GM21576 (cell line): ENCODE results near the gene ACAP1.
"Not testable (repeated sequence)": the region's sequence is repeated elsewhere in the genome, so short reads cannot be mapped to it uniquely, and the experiment has no call there.

ENCODE experiments used
- ATAC-seq: cut with Tn5 transposase; IDR thresholded peaks from one replicate; pipeline ENCODE4 v1.9.1; 2021; ENCODE audit warnings: mild to moderate bottlenecking, moderate library complexity; ENCODE audit not compliant: unreplicated experiment

Gene ACAP1

DNA sequence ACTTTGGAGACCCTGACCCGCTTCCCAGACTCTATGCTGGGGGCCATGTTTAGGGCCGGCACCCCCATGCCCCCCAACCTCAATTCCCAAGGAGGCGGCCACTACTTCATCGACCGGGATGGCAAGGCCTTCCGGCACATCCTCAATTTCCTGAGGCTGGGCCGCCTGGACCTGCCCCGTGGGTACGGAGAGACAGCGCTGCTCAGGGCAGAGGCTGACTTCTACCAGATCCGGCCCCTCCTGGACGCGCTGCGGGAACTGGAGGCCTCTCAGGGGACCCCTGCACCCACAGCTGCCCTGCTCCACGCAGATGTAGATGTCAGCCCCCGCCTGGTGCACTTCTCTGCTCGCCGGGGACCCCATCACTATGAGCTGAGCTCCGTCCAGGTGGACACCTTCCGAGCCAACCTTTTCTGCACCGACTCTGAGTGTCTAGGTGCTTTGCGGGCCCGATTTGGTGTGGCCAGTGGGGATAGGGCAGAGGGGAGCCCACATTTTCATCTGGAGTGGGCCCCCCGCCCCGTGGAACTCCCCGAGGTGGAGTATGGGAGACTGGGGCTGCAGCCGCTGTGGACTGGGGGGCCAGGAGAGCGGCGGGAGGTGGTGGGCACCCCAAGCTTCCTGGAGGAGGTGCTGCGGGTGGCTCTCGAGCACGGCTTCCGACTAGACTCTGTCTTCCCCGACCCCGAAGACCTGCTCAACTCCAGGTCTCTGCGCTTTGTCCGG lies 16.7 kb downstream of the ACAP1 start:
- ATAC-seq = no peak

DNA sequence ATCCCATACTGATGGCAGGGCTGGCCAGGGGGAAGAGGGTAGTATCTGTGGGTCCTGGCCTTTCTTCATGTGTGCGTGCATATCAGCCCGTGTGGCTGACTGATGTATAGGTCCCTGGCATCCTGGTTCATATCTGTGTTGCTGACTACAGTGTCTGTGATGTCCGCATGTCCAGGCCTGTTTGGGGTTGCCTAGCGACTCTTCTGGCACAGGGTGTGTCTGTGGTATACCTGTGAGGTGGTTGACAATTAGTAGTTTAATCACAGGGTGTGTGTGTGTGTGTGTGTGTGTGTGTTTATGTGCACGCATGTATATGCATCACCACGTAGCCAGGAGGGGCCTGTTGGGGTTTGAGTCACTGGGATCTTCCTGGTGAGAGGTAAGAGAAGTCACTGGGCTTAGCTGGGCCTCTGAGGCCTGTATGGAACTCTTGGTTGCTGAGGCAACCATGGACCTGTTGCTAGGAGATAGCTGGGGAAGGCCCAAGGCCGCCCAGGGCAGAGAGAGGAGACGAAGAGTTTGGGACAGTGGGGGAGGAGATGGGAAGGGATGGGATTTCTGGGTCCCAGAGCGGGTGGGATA lies 18.0 kb downstream of the ACAP1 start:
- ATAC-seq = no peak

DNA sequence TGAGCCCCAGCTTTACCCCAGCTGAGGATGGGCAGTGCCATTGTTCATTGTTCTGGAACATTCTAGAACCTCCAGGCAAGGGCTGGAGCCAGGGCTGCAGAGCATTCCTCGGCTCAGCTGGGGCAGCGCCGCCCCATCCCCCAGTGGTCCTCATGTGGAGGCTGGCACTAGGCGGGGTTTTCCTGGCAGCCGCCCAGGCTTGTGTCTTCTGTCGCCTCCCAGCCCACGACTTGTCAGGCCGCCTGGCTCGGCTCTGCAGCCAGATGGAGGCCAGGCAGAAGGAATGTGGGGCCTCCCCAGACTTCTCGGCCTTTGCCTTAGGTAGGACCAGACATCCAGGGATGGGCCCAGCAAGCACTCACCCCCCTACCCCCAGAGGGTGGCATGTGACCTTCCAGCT lies 18.7 kb downstream of the ACAP1 start, which contains the start of gene TMEM95:
TMEM95 (plus strand) TSS at position 104 of the 400 bp plus-strand sequence; CDS start at position 153, 49 bp downstream.
- ATAC-seq = no peak

DNA sequence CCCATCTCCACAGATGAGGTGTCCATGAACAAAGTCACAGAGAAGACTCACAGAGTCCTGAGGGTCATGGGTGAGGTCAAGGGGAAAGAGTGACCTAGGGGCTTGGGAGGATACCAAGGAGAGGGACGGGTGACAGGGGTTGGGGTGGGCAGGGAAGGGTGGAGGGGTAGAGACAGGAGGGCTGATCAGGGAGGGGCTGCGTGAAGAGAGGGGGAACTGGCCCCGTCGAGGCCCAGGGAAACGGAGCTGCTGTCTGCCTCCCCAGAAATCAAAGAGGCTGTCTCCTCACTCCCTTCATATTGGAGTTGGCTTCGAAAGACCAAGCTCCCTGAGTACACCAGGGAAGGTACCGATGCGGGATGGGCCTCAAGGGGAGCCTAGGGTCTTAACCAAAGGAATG lies 19.2 kb downstream of the ACAP1 start:
- ATAC-seq = no peak

DNA sequence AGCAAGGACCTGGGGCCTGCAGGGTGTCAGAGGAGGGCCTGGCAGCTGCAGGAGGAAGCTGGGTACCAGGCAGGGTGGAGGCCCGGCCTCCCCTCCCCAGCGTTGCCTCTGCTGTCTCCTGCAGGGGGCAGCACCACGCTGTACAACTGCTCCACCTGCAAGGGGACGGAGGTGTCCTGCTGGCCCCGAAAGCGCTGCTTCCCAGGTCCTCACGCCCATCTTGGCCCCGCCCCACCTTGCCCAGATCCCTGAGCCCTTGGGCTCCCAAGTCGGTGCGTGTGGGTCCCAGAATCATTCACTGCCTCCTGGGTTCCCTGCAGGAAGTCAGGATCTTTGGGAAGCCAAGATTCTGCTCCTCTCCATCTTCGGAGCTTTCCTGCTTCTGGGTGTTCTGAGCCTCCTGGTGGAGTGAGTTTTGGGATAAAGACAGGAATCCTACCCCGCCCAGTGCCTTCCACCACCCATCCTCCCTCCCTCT lies 19.8 kb downstream of the ACAP1 start:
- ATAC-seq = no peak

DNA sequence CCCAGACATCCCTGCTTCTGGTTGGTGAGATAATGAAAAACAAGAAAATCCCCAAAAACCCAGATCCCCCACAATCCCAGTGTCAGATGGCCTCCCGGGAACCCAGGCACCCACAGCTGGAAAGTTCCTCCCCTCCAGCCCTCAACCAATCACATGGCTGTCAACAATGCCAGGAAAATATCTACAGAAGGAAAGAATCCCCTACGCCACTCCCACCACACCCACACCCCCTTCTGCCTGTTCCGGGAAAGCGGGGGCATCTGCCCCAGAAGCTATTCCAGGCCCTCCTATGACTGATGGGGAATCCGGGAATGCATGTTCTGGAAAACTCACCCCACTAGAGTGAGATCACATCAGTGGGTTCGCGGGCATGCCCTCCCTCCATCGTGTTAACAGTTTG lies 20.4 kb downstream of the ACAP1 start:
- no peak for ATAC-seq

DNA sequence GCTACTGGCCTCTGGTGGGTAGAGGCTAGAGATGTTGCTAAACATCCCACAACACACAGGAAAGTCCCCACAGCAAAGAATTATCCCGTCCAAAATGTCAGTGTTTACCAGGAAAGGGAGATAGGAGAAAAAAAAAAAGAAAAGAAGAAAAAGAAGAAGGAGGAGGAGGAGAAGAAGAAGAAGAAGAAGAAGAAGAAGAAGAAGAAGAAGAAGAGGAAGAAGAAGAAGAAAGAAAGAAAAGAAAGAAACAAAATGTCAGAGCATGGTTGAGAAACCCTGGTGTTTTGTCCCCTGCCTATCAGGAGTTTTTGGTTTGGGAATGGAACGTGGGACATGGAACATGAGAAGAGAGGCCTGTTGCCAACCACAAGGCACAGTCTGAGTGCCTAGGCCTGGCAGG lies 21.1 kb downstream of the ACAP1 start:
- no peak for ATAC-seq

DNA sequence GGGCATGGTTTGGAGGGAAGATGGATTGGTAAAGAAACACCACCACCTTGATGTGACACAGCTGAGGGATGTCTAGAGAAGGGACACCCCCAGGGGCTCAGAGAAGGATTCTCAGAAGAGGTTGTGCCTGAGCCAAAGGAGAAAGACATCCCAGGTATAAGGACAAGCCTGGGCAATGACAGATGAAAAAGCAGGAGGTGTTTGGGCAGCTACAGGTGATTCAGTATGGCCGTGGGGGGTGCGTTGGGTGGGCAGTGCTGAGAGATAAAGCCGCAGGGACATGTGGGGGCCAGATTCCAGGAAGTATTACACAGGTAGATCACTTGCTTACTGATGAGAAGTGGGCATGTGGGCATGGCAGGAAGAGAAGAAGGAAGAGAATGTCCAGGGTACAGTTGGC lies 25.6 kb downstream of the ACAP1 start:
- no peak for ATAC-seq

DNA sequence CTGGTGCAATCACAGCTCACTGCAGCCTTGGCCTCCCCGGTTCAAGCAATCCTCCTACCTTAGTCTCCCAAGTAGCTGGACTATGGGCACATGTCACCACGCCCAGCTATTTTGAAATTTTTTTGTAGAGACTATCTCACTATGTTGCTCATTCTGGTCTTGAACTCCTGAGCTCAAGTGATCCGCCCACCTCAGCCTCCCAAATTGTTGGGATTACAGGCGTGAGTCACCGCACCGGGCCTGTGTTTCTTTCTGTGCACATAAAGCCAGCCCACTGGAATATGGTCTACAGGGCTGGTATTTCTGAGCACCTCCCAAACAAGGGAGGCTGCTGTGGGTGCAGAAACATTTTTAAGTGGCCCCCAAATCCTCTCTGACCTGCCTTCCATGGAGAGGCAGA lies 27.0 kb downstream of the ACAP1 start:
- no peak for ATAC-seq

DNA sequence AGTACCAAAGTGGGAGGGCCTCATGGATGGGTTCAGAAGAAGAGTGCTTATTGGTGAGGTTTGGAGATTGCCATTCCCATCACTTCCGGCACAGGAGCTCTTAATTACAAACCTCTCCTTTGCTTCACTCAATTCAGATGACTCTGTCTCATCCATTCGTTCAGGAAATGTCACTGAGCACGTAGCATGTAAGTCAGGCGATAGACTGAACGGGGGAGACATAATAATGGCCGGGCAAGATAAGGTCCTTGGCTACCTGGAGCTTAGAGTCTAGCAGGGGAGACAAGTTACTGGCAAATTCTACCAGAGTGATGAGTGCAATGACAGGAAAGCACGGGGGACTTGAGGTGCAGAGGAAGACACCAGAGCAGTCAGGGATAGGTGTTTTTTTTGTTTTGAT lies 29.6 kb downstream of the ACAP1 start:
- ATAC-seq = not testable (repeated sequence)

DNA sequence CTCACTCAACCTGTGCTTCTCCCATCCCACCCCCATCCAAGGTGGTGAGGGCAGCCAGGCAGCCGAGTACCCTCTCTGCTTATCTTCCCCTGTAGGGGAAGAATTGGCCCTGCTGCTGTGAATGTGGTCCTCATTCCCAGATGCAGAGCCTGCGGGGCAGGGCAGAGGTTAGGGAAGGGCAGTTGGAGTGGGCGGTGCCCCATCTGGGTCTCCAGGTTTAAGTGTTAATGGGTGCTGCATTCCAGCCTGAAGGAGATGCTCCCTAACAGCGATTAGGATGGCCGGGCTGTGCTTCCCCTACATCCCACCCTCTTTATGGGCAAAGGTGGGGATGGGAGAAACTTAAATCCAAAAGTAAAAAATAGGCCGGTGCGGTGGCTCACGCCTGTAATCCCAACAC lies 30.8 kb downstream of the ACAP1 start:
- ATAC-seq = no peak

DNA sequence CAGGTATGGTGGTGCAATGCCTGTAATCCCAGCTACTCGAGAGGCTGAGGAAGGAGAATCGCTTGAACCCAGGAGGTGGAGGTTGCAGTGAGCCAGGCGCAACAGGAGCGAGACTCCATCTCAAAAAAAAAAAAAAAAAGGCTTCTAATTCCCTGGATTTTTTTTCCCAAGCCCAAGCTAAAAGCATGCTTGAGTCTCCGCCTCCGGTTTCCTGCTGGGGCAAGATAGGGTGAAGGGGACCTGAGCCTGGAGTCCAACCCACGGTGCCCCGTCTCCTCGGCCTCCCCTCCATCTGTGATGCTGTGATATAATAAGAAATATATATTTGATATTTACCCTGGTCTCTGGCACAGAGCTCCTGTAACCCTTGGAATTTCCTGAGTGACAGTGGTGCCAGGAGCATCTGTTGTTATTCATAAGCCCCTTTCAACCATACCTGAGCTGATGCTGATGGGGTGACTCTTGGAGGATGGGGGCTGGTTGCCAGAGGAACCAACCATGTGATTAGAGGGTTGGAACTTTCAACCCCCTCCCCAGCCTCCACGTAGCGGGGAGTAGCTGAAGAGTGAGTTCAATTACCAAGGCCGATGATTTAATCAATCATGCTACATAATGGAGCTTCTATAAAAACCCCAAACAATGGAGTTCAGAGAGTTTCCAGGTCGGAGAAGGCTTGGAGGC lies 31.7 kb downstream of the ACAP1 start:
- ATAC-seq = no peak

DNA sequence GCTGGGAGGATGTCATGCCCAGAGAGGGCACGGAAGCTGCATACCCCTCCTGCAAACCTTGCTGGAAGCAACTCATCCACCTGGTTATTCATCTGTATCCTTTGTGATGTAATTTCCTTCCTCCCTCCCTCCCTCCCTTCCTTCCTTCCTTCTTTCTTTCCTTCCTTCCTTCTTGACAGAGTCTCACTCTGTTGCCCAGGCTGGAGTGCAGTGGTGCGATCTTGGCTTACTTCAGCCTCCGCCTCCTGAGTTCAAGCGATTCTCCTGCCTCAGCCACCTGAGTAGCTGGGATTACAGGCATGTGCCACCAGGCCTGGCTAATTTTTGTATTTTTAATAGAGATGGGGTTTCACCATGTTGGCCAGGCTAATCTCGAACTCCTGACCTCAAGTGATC lies 32.3 kb downstream of the ACAP1 start:
- ATAC-seq = not testable (repeated sequence)

DNA sequence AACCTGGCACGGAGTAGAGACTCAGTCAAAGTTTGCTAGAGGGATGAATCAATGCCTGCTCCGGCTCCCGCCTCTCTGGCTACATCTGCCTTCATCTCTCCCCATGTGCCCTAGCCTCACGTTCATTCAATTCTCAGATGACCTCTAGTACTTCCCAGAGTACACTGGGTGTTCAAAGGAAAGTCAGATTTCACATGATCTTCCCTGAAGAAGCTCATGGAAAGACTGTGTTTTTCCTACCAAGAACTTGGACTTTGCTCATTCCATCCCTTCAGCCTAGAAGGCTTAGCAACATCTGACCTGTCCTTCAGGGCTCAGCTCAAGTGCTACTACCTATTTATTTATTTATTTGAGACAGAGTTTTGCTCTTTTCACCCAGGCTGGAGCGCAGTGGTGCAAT lies 33.5 kb downstream of the ACAP1 start:
- no peak for ATAC-seq

DNA sequence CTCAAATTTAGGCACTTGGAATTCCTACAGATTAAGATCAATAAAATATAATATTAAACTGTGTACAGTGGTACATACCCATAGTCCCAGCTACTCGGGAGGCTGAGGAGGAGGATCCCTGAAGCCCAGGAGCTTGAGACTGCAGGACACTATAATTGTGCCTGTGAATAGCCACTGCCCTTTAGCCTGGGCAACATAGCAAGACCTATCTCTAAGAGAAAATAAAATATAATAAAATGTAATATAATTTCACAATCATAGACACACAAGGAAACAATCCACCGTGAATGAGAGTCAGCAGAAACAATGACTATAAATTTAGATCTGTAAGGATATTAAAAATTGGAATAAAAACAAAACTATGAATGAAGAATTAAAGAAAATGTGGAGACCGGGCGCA lies 34.5 kb downstream of the ACAP1 start:
- no peak for ATAC-seq

DNA sequence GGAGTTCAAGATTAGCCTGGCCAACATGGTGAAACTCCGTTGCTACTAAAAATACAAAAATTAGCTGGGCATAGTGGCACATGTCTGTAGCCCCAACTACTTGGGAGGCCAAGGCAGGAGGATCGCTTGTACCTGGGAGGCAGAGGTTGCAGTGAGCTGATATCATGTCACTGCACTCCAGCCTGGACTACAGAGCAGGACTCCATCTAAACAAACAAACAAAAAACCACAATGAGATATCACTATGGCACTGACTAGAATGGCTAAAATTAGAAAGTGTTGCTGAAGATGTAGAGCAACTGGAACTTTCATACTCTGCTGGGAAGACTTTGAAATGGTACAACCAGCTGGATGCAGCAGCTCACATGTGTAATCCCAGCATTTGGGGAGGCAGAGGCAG lies 38.0 kb downstream of the ACAP1 start:
- no peak for ATAC-seq

DNA sequence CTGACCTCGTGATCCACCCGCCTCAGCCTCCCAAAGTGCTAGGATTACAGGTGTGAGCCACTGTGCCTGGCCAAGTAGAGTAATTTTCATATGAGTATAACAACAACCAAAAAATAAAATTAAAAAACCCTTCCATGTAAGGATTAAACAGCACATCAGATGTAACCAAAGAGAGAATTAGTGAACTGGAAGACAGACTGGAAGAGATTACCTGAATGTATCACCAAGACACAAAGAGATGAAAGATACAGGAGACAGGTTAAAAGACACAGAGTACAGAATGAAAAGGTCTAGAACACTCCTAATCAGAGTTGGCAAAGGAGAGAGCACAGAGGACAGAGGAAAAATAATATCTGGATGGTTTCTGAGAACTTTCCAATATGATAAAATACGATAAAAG lies 42.8 kb downstream of the ACAP1 start:
- ATAC-seq = no peak

DNA sequence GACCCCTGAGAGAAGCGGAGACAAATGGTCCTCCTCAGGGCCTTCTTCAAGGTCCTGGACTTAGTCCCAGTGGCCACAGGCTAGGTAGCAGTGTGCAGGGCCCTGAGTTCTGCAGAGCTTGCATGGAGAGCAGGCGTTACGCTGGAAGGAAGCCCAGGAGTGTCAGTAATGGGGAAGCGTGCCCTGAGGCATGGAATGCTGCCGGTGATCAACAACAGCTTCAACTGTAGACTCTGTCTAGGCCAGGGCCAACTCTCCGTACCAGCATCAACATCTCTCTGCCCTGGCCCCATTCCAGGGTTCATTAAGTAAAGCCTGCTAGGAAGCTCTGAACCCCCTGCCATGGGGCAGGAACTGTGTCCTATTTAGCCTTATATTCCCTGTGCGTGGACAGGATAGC lies 44.0 kb downstream of the ACAP1 start:
- no peak for ATAC-seq

DNA sequence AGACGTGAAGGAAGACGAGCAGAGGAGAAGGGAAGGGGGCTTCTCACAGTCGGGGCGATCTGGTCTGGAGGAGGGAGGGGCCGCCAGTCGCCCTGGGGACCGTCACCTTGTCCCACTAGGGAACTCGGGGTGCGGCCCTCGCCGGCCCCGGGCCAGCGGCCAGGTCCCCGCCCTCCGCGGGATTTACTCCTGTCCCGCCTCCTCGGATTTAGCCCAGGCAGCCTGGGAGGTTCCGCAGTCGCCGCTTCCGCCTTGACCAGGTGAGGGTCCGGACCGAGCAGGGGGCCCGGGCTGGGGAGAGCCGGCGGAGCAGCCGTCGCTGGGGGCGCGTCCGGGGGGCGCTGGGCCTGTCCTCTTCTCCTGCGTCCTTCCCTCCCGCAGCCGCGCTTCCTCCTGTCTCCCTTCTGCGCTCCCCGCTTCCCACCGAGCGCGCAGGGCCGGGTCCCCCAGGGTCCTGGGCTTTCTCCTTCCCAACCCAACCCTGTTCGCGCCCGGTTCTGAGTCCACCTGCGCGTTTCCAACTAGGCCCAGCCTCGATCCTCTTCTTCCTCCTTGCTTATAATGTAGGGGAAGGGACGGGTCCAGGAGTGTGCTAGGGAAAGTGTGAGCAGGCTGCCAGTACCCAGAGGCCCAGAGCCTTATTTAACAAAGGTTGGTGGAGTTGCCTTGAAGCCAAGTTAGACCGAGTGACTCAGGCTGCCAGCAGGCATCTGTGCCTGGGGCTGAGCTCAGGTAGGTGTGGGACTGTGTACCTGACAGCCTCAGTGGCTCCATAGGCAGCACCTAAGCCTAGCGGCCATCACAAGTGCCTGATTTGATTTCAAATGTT lies 44.7 kb downstream of the ACAP1 start, which contains the start of gene TNK1:
TNK1 (plus strand) TSS at position 235 of the 829 bp plus-strand sequence. CDS start 1,838 bp downstream, outside the sequence.
- ATAC-seq = no peak

DNA sequence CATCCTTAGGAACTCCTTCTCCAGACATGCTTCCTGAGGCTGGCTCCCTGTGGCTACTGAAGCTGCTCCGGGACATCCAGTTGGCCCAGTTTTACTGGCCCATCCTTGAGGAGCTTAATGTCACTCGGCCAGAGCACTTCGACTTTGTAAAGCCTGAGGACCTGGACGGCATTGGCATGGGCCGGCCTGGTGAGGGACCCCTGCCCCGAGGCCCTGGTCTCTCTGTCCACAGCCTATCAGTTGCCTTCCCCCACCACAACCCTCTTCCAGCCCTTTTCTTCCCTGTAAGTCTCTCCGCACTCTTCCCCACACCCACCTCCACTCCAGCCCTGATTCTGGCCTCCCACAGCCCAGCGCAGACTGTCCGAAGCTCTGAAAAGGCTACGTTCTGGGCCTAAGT lies 46.6 kb downstream of the ACAP1 start:
- no peak for ATAC-seq

DNA sequence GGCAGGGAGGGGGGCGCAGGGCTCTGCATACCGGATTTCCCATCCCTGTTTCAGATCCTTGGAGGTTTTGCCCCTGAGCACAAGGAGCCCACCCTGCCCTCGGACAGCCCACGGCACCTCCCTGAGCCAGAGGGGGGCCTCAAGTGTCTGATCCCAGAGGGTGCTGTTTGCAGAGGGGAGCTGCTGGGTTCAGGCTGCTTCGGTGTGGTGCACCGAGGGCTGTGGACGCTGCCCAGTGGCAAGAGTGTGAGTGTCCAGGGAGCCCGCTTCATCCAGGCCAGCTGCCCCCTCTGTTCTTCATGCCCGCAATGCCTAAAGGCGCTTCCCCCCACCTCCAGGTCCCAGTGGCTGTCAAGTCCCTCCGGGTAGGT lies 47.0 kb downstream of the ACAP1 start:
- no peak for ATAC-seq
